ENCODE measurements around the gene TREM1.
A peak's percentile ranks its signal among the peaks of the same experiment; 100 is the strongest.

Gene TREM1

GRCh38 chr6:41280381-41281057 lies 6.0 kb downstream of the TREM1 start:
- TF ChIP-seq ELF4 (IDR thresholded peaks at IDR 0.05) (no peak), L3MBTL2 (conservative IDR thresholded peaks at IDR 0.05) (no peak), ZNF384 (IDR thresholded peaks at IDR 0.05) (no peak), CTBP1 (IDR thresholded peaks at IDR 0.05; ENCODE audit: borderline replicate concordance) (no peak), PKNOX1 (IDR thresholded peaks at IDR 0.05) (no peak), FOXK2 (IDR thresholded peaks at IDR 0.05) (no peak), HDGF (IDR thresholded peaks at IDR 0.05; ENCODE audit: borderline replicate concordance) (no peak), FOXM1 (IDR thresholded peaks at IDR 0.05; ENCODE audit: borderline replicate concordance) (no peak), SP1 (IDR thresholded peaks at IDR 0.05) (no peak), ARNT (IDR thresholded peaks at IDR 0.05) (no peak)
- ChIA-PET POLR2A (no interaction called here), CTCF (no interaction called here)
- no peak for DNase-seq (ENCODE audit: extremely low spot score)

- ChIA-PET CTCF (interaction anchor here (0.5 to 1.2 kb wide), 6 partner anchors 10 to 324 kb away, joined by 3 to 4 read pairs (median 3); no protein-coding TSS in a partner anchor), POLR2A (no interaction called here)
- TF ChIP-seq FOXK2 (IDR thresholded peaks at IDR 0.05): no peak
- TF ChIP-seq L3MBTL2 (conservative IDR thresholded peaks at IDR 0.05): no peak
- no peak for TF ChIP-seq LEF1 (IDR thresholded peaks at IDR 0.05; ENCODE audit: borderline replicate concordance)
- no peak for TF ChIP-seq FOXA1 (IDR thresholded peaks at IDR 0.05)
- TF ChIP-seq ZNF384 (IDR thresholded peaks at IDR 0.05): no peak
- TF ChIP-seq HDGF (IDR thresholded peaks at IDR 0.05; ENCODE audit: borderline replicate concordance): no peak
- TF ChIP-seq ELF4 (IDR thresholded peaks at IDR 0.05): no peak
- TF ChIP-seq TARDBP (IDR thresholded peaks at IDR 0.05): no peak
- TF ChIP-seq SP1 (IDR thresholded peaks at IDR 0.05): no peak
- no peak for TF ChIP-seq FOXM1 (IDR thresholded peaks at IDR 0.05; ENCODE audit: borderline replicate concordance)
- no peak for TF ChIP-seq SUZ12 (IDR thresholded peaks at IDR 0.05)
Measured at GRCh38 chr6:41278699-41279405, 7.6 kb downstream of the TREM1 start.

GRCh38 chr6:41277605-41278004 lies 8.9 kb downstream of the TREM1 start:
- ChIA-PET CTCF (interaction anchor here (0.6 to 2.2 kb wide), 5 partner anchors 42 to 572 kb away, joined by 3 to 5 read pairs (median 4); no protein-coding TSS in a partner anchor), POLR2A (no interaction called here)
- TF ChIP-seq L3MBTL2 (conservative IDR thresholded peaks at IDR 0.05) (no peak), BHLHE40 (IDR thresholded peaks at IDR 0.05; ENCODE audit: borderline replicate concordance) (no peak), TARDBP (IDR thresholded peaks at IDR 0.05) (no peak), SP1 (IDR thresholded peaks at IDR 0.05) (no peak), ZNF384 (IDR thresholded peaks at IDR 0.05) (no peak), FOXA1 (IDR thresholded peaks at IDR 0.05) (no peak), SUZ12 (IDR thresholded peaks at IDR 0.05) (no peak), CTBP1 (IDR thresholded peaks at IDR 0.05; ENCODE audit: borderline replicate concordance) (no peak), ARNT (IDR thresholded peaks at IDR 0.05) (no peak), ELF4 (IDR thresholded peaks at IDR 0.05) (no peak)
- no peak for DNase-seq (ENCODE audit: extremely low spot score)

More at GRCh38 chr6:41278699-41279405, 7.6 kb downstream of the TREM1 start:
- DNase-seq (ENCODE audit: extremely low spot score): peak; percentile 77

- TF ChIP-seq ARNT (IDR thresholded peaks at IDR 0.05) (no peak), CTBP1 (IDR thresholded peaks at IDR 0.05; ENCODE audit: borderline replicate concordance) (no peak), BHLHE40 (IDR thresholded peaks at IDR 0.05; ENCODE audit: borderline replicate concordance) (no peak), LEF1 (IDR thresholded peaks at IDR 0.05; ENCODE audit: borderline replicate concordance) (no peak), SP1 (IDR thresholded peaks at IDR 0.05) (no peak), ZNF384 (IDR thresholded peaks at IDR 0.05) (no peak), SUZ12 (IDR thresholded peaks at IDR 0.05) (no peak), NFRKB (IDR thresholded peaks at IDR 0.05) (no peak), FOXK2 (IDR thresholded peaks at IDR 0.05) (no peak), HDGF (IDR thresholded peaks at IDR 0.05; ENCODE audit: borderline replicate concordance) (no peak), TARDBP (IDR thresholded peaks at IDR 0.05) (no peak), L3MBTL2 (conservative IDR thresholded peaks at IDR 0.05) (no peak), ELF4 (IDR thresholded peaks at IDR 0.05) (no peak), FOXM1 (IDR thresholded peaks at IDR 0.05; ENCODE audit: borderline replicate concordance) (no peak), FOXA1 (IDR thresholded peaks at IDR 0.05) (no peak)
- CTCF ChIA-PET: no interaction called here
- DNase-seq (ENCODE audit: extremely low spot score): no peak
- POLR2A ChIA-PET: no interaction called here
Measured at GRCh38 chr6:41275489-41275888, 11.0 kb downstream of the TREM1 start.

GRCh38 chr6:41274256-41274655 lies 12.2 kb downstream of the TREM1 start:
- ChIA-PET CTCF (interaction anchor here (1.3 kb wide), 1 partner anchor 33 kb away, joined by 3 read pairs; no protein-coding TSS in a partner anchor), POLR2A (no interaction called here)
- no peak for DNase-seq (ENCODE audit: extremely low spot score)
- TF ChIP-seq SUZ12 (IDR thresholded peaks at IDR 0.05): no peak
- TF ChIP-seq CTBP1 (IDR thresholded peaks at IDR 0.05; ENCODE audit: borderline replicate concordance): no peak
- no peak for TF ChIP-seq FOXA1 (IDR thresholded peaks at IDR 0.05)
- no peak for TF ChIP-seq ELF4 (IDR thresholded peaks at IDR 0.05)
- no peak for TF ChIP-seq FOXK2 (IDR thresholded peaks at IDR 0.05)
- no peak for TF ChIP-seq ZNF384 (IDR thresholded peaks at IDR 0.05)
- no peak for TF ChIP-seq PKNOX1 (IDR thresholded peaks at IDR 0.05)
- no peak for TF ChIP-seq LEF1 (IDR thresholded peaks at IDR 0.05; ENCODE audit: borderline replicate concordance)
- no peak for TF ChIP-seq L3MBTL2 (conservative IDR thresholded peaks at IDR 0.05)
- TF ChIP-seq BHLHE40 (IDR thresholded peaks at IDR 0.05; ENCODE audit: borderline replicate concordance): no peak
- no peak for TF ChIP-seq ARNT (IDR thresholded peaks at IDR 0.05)
- TF ChIP-seq HDGF (IDR thresholded peaks at IDR 0.05; ENCODE audit: borderline replicate concordance): no peak
- no peak for TF ChIP-seq FOXM1 (IDR thresholded peaks at IDR 0.05; ENCODE audit: borderline replicate concordance)
- TF ChIP-seq TARDBP (IDR thresholded peaks at IDR 0.05): no peak
- TF ChIP-seq NFRKB (IDR thresholded peaks at IDR 0.05): no peak

- no peak for DNase-seq (ENCODE audit: extremely low spot score)
- CTCF ChIA-PET: interaction anchor here (1.3 kb wide), 1 partner anchor 33 kb away, joined by 3 read pairs; no protein-coding TSS in a partner anchor
- TF ChIP-seq TARDBP (IDR thresholded peaks at IDR 0.05) (no peak), SUZ12 (IDR thresholded peaks at IDR 0.05) (no peak), CTBP1 (IDR thresholded peaks at IDR 0.05; ENCODE audit: borderline replicate concordance) (no peak), FOXA1 (IDR thresholded peaks at IDR 0.05) (no peak)
- POLR2A ChIA-PET: no interaction called here
Measured at GRCh38 chr6:41273714-41274113, 12.8 kb downstream of the TREM1 start.
